DOHH2 (cell line): Measurements from ENCODE around the gene SNHG17.

Source experiments
- CTCF ChIP-seq: fragments of 200-600 bp; sonication (generic); IDR thresholded peaks from one replicate; pipeline ENCODE4 v1.5.1; 2014; ENCODE audit warnings: antibody characterized with exemption, mild to moderate bottlenecking, low read depth, low read length; ENCODE audit not compliant: poor library complexity, severe bottlenecking
- EZH2phosphoT487 ChIP-seq: fragments of 200-600 bp; sonication (generic); IDR thresholded peaks from 2 replicates; pipeline ENCODE4 v1.6.1; 2017; ENCODE audit warnings: borderline replicate concordance, mild to moderate bottlenecking, antibody characterized with exemption, low read length, moderate library complexity, mixed read lengths

- TF ChIP-seq CTCF (no peak), EZH2phosphoT487 (no peak)
Observed at GRCh38 chr20:38450412-38450975, 15.4 kb upstream of the SNHG17 start.
